Adipocyte (in vitro differentiated cells): ENCODE measurements around the gene MAMDC2.
"Not testable (repeated sequence)": the region's sequence is repeated elsewhere in the genome, so short reads cannot be mapped to it uniquely, and the experiment has no call there.

Experiments used
- DNase-seq: peaks from one replicate; pipeline ENCODE4 v3.0.0-alpha.2; 2015; ENCODE audit warnings: low read depth
- H3K27me3 ChIP-seq: replicated peaks from 2 replicates; pipeline ENCODE4 v1.7.0; 2013; ENCODE audit warnings: mild to moderate bottlenecking, low read length, moderate library complexity; ENCODE audit not compliant: control insufficient read depth, insufficient read depth
- H3K36me3 ChIP-seq: 2 replicates; pipeline ENCODE4 v1.7.0; 2013; ENCODE audit warnings: low read length, mild to moderate bottlenecking, moderate library complexity; ENCODE audit not compliant: control insufficient read depth, insufficient read depth, severe bottlenecking
- H3K4me1 ChIP-seq: 2 replicates; pipeline ENCODE4 v1.7.0; 2013; ENCODE audit warnings: mild to moderate bottlenecking, low read length, moderate library complexity; ENCODE audit not compliant: control insufficient read depth, insufficient read depth
- H3K4me3 ChIP-seq: 2 replicates; pipeline ENCODE4 v1.7.0; 2013; ENCODE audit warnings: mild to moderate bottlenecking, low read length, moderate library complexity
- H3K9ac ChIP-seq: 2 replicates; pipeline ENCODE4 v1.7.0; 2013; ENCODE audit warnings: mild to moderate bottlenecking, low read length, moderate library complexity
- H3K9me3 ChIP-seq: 2 replicates; pipeline ENCODE4 v1.7.0; 2013; ENCODE audit warnings: mild to moderate bottlenecking, low read length, moderate library complexity; ENCODE audit not compliant: control insufficient read depth

Gene MAMDC2

DNA sequence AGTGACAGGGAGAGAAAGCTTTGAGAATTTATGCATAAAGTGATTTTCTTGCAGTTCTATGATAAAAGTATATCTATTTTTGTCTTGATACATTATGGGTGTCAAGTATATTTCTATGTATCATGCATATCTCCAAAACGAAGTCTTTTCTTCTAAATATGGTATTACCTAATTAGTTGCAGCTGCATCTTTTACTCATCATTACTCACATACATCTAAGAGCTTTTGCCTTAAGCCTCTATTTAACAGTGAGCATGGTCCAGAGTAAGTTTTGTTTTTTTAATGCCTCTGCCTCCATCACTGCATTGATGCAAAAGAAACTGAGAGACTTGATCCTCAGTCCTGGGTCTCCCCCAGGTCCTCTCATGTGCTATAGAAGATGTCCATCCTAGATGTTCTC is 175.1 kb downstream of the MAMDC2 start:
- Histone ChIP-seq H3K36me3 (peaks cover 9% of the 10 kb centered on the region), H3K4me3 (no peak overlapping the region), H3K4me1 (peaks cover 10% of the 10 kb centered on the region), H3K9me3 (no peaks in the 10 kb centered on the region), H3K27me3 (no peaks in the 10 kb centered on the region), H3K9ac (no peak overlapping the region)
- DNase-seq: peak; percentile 60

DNA sequence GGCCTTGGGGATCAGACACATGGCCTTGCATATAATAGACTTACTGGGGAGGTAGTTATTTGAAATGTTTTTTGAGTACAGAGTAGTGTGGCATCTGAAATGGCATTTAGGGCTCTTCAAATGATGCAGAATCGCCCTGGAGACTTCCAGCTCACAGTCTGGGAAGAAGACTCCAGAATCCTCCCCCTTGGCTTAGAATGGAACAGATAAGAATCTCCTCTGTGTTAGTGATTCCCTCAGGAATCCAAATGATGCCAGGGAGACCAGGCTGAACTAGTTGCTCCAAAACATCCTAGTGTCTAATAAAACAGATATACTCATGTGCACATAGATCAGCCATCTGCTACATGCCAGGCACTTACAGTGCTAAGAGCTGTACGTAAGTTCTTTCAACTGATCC is 176.6 kb downstream of the MAMDC2 start:
- H3K9me3 ChIP-seq: no peaks in the 10 kb centered on the region
- no peaks in the 10 kb centered on the region for H3K27me3 ChIP-seq
- no peak for DNase-seq
- H3K4me3 ChIP-seq: no peak overlapping the region
- no peak overlapping the region for H3K9ac ChIP-seq
- H3K4me1 ChIP-seq: peaks cover 10% of the 10 kb centered on the region
- no peaks in the 10 kb centered on the region for H3K36me3 ChIP-seq

DNA sequence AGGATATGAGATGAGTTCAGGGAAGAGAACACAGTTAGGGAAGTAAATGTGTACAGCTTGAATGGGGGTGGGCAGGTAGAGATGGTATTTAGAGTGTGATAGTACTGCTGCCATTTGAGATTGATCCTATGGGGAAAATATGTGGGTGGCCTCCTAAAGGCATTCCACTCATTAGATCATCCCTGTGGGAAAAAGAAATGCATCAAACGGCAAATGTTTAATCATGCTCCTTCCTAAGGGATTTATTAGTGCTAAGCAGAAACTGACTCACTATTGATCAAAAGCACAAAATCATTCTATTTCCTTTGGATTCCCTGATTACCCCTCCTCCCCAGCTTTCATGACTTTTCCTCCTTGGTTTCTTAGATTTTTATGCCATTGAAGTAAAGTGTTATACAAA is 178.7 kb downstream of the MAMDC2 start:
- Histone ChIP-seq H3K36me3 (no peaks in the 10 kb centered on the region), H3K4me3 (no peak overlapping the region), H3K27me3 (no peaks in the 10 kb centered on the region), H3K9ac (no peak overlapping the region), H3K9me3 (no peaks in the 10 kb centered on the region), H3K4me1 (peaks cover 10% of the 10 kb centered on the region)
- no peak for DNase-seq

DNA sequence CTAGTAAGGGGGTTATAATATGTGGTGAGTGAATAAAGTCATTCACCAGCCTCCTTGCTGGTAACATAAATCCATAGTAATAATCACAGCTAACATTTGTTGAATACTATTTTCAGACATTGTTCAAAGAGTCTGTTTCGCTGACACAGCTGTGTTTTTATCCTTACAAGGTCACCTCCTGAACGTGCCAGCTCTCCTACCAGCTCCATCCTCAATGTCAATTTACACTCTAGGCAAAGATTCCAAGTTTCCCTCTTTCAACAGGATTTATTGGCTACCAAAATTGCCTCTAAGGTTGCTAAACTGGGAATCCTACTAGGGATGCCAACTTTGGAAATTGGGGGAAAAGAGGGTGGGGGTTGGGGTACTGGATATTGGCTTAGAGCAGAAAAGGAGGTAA is 184.5 kb downstream of the MAMDC2 start:
- no peak for DNase-seq
- H3K4me1 ChIP-seq: peaks cover 11% of the 10 kb centered on the region
- H3K9ac ChIP-seq: no peak overlapping the region
- H3K4me3 ChIP-seq: no peak overlapping the region
- no peaks in the 10 kb centered on the region for H3K36me3 ChIP-seq
- H3K9me3 ChIP-seq: no peaks in the 10 kb centered on the region
- no peaks in the 10 kb centered on the region for H3K27me3 ChIP-seq

DNA sequence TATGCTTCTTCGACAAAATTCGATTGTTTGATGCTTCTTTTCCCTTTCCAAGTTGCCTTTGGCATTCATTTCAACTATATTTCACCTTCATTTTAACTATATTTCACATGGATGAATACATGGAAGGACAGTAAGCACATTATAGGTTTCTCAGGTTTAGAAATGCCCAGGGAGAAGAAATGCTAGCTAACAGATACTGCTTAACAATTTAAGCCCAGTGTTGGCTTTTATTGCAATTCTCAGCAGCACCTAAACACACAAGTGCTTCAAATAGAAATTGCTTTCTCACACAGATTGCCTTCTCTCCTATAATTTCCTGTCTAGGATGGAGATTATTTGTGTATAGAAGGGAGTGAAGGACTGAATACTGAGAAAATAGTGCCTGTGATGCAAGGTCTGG is 185.0 kb downstream of the MAMDC2 start:
- Histone ChIP-seq H3K9ac (peak overlapping the region; percentile 57), H3K27me3 (no peaks in the 10 kb centered on the region), H3K4me1 (peaks cover 11% of the 10 kb centered on the region), H3K36me3 (no peaks in the 10 kb centered on the region), H3K9me3 (no peaks in the 10 kb centered on the region), H3K4me3 (no peak overlapping the region)
- DNase-seq: no peak

DNA sequence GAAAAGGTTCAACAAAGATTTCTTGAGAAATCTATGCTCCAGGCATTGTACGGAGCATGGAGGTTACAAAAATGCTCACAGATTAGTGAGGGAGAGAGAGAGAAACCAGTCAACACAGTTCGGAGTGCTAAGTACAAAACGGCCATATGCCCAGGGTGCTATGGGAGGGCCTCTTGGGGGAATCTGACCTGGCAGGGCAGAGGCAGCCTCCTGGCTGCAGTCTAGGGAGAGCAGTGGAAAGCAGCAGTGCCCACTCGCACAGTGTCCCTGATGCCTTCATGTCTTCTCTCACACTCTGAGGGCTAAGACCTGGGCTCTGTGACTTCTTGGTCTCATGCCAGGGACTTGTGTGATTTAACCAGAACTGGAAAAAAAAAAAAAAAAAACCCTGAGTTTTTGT is 185.4 kb downstream of the MAMDC2 start:
- H3K9ac ChIP-seq: peak overlapping the region; percentile 57
- peaks cover 11% of the 10 kb centered on the region for H3K4me1 ChIP-seq
- no peaks in the 10 kb centered on the region for H3K9me3 ChIP-seq
- H3K4me3 ChIP-seq: no peak overlapping the region
- no peaks in the 10 kb centered on the region for H3K27me3 ChIP-seq
- no peaks in the 10 kb centered on the region for H3K36me3 ChIP-seq
- DNase-seq: no peak

DNA sequence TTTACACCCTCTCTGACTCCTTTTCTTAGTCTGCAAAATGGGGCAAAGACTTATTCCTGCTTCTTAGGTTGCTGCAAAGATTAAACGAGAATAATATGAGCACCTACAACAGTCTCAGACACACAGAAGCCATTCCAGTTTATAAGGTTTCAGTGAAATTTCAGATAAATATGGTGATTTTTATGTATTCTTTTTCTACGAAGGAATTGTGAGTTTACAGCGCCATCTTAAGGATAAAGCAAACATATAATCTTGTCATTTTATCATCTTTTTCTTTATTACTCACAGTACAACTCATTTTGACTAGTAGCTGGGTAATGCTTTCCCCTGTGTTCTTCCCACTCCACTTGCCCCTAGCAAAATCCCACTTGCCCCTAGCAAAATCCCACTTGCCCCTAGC is 185.9 kb downstream of the MAMDC2 start:
- Histone ChIP-seq H3K4me3 (no peak overlapping the region), H3K4me1 (peaks cover 11% of the 10 kb centered on the region), H3K9me3 (no peaks in the 10 kb centered on the region), H3K9ac (peak overlapping the region; percentile 57), H3K36me3 (no peaks in the 10 kb centered on the region), H3K27me3 (no peaks in the 10 kb centered on the region)
- DNase-seq: peak; percentile 77

DNA sequence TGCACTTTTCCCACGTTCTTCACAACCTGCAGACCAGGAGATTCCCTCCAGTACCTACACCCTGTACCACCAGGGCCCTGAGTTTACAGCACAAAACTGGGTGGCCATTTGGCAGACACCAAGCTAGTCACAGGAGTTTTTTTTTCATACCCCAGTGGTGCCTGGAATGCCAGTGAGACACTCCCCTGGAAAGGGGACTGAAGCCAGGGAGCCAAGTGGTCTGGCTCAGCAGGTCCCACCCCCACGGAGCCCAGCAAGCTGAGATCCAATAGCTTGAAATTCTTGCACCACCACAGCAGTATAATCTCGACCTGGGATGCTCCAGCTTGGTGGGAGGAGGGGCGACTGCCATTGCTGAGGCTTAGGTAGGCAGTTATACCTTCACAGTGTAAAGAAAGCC is 188.8 kb downstream of the MAMDC2 start:
- Histone ChIP-seq H3K4me1 (peaks cover 11% of the 10 kb centered on the region), H3K9ac (no peak overlapping the region), H3K27me3 (no peaks in the 10 kb centered on the region), H3K4me3 (no peak overlapping the region), H3K36me3 (no peaks in the 10 kb centered on the region), H3K9me3 (no peaks in the 10 kb centered on the region)
- DNase-seq: no peak

DNA sequence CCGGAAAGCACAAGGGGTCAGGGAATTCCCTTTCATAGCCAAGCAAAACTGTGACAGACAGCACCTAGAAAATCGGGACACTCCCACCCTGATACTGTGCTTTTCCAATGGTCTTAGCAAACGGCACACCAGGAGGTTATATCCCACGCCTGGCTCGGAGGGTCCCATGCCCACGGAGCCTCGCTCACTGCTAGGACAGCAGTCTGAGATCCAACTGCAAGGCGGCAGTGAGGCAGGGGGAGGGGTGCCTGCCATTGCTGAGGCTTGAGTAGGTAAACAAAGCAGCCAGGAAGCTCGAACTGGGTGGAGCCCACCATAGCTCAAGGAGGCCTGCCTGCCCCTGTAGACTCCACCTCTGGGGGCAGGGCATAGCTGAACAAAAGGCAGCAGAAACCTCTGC is 190.6 kb downstream of the MAMDC2 start:
- not testable (repeated sequence) for H3K4me3 ChIP-seq, H3K36me3 ChIP-seq, H3K9me3 ChIP-seq, H3K27me3 ChIP-seq, H3K4me1 ChIP-seq, DNase-seq, H3K9ac ChIP-seq

DNA sequence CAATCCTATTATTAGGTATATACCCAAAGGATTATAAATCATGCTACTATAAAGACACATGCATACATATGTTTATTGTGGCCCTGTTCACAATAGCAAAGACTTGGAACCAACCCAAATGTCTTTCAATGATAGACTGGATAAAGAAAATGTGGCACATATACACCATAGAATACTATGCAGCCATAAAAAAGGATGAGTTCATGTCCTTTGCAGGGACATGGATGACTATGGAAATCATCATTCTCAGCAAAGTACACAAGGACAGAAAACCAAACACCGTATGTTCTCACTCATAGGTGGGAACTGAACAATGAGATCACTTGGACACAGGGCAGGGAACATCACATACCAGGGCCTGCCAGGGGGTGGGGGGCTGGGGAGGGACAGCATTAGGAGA is 202.3 kb downstream of the MAMDC2 start:
- H3K4me1 ChIP-seq, H3K4me3 ChIP-seq, H3K9ac ChIP-seq, H3K36me3 ChIP-seq, H3K9me3 ChIP-seq, DNase-seq, H3K27me3 ChIP-seq: not testable (repeated sequence)

DNA sequence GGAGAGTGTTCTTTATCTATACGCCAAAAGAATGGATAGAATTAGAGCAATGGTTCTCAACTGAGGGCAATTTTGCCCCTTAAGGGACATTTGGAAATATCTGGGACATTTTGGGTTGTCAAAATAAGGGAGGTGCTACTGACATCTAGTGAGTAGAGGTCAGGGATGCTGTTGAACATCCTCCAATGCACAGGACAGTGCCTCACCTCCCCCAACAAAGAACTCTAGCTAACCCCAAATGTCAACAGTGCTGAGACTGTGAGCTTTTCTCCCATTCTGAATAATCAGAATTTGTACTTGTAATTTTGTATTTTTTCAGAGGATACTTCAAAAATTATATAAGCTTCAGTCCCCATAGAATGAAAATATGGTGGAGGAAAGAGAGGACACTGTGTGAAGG is 206.6 kb downstream of the MAMDC2 start:
- no peak overlapping the region for H3K4me3 ChIP-seq
- no peaks in the 10 kb centered on the region for H3K36me3 ChIP-seq
- no peaks in the 10 kb centered on the region for H3K9me3 ChIP-seq
- H3K9ac ChIP-seq: no peak overlapping the region
- H3K4me1 ChIP-seq: no peaks in the 10 kb centered on the region
- DNase-seq: no peak
- no peaks in the 10 kb centered on the region for H3K27me3 ChIP-seq

DNA sequence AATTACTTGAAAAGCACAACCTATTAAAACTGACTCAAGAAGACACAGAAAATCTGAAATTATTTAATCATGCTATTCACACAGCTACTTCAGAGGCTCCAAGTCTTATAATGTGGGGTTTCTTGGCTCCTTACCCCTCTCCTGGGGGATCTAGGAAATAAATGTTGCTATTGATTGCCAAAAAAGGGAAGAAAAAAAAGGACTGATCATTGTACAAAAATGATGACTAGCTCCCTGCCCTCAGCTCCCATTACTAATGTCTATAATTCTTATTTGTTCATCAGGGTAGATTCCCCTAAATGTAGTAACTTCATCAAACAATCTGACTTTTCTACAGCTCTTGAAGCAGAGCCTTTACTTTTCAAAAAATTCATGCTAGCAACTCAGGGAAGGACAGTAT is 211.8 kb downstream of the MAMDC2 start:
- peak overlapping the region; percentile 57 for H3K4me3 ChIP-seq

More for the DNA sequence above, 211.8 kb downstream of the MAMDC2 start:
- Histone ChIP-seq H3K36me3 (no peaks in the 10 kb centered on the region), H3K9ac (peak overlapping the region; percentile 67), H3K27me3 (no peaks in the 10 kb centered on the region), H3K4me1 (peaks cover 37% of the 10 kb centered on the region), H3K9me3 (no peaks in the 10 kb centered on the region)
- peak; percentile 40 for DNase-seq
